KG1 (cell line): ENCODE measurements around the gene NPAS2.

Experiments used
- DNase-seq: peaks from one replicate; lab custom pipeline; 2025; lab: John Stamatoyannopoulos, UW

Gene NPAS2

GRCh38 chr2:100886085-100886484 is 66.1 kb downstream of the NPAS2 start:
- DNase-seq = no peak

- no peak for DNase-seq
Measured at GRCh38 chr2:100887039-100887578, 67.2 kb downstream of the NPAS2 start.

GRCh38 chr2:100887713-100888495 is 68.0 kb downstream of the NPAS2 start:
- no peak for DNase-seq

GRCh38 chr2:100888601-100889000 is 68.7 kb downstream of the NPAS2 start:
- no peak for DNase-seq

GRCh38 chr2:100889286-100889685 is 69.3 kb downstream of the NPAS2 start:
- DNase-seq = no peak

GRCh38 chr2:100891906-100892642 is 72.1 kb downstream of the NPAS2 start:
- no peak for DNase-seq

GRCh38 chr2:100893392-100894104 is 73.6 kb downstream of the NPAS2 start:
- no peak for DNase-seq

- no peak for DNase-seq
Measured at GRCh38 chr2:100894105-100894795, 74.3 kb downstream of the NPAS2 start.

- no peak for DNase-seq
Measured at GRCh38 chr2:100894796-100895156, 74.8 kb downstream of the NPAS2 start.

GRCh38 chr2:100895402-100895801 is 75.5 kb downstream of the NPAS2 start:
- no peak for DNase-seq

GRCh38 chr2:100895934-100896685 is 76.2 kb downstream of the NPAS2 start:
- no peak for DNase-seq

GRCh38 chr2:100898035-100898665 is 78.2 kb downstream of the NPAS2 start:
- DNase-seq = no peak

GRCh38 chr2:100900156-100900795 is 80.3 kb downstream of the NPAS2 start:
- DNase-seq = no peak

GRCh38 chr2:100902817-100903405 is 83.0 kb downstream of the NPAS2 start:
- DNase-seq = no peak

GRCh38 chr2:100903534-100904258 is 83.8 kb downstream of the NPAS2 start:
- DNase-seq = no peak

- no peak for DNase-seq
Measured at GRCh38 chr2:100905132-100905805, 85.3 kb downstream of the NPAS2 start.

- DNase-seq = no peak
Measured at GRCh38 chr2:100906131-100906530, 86.2 kb downstream of the NPAS2 start.

- DNase-seq = no peak
Measured at GRCh38 chr2:100906679-100907078, 86.7 kb downstream of the NPAS2 start.

GRCh38 chr2:100907832-100908231 is 87.9 kb downstream of the NPAS2 start:
- DNase-seq = no peak
